GM23338 (cell line): ENCODE measurements around the gene COL15A1. TPM values are rescaled to one million over a fixed set of nuclear protein-coding genes. Genes with fewer than 3 reads are reported as not detected.

ENCODE experiments used
- ATAC-seq: fragments of 200-7000 bp; cut with Tn5 transposase; 3 replicates; pipeline ENCODE4 v1.9.1; 2020
- DNase-seq: peaks from one replicate; pipeline ENCODE4 v3.0.0-alpha.2; 2015; ENCODE audit warnings: low spot score
- H2AFZ ChIP-seq: fragments of 200-600 bp; sonication (generic); 2 replicates; pipeline ENCODE4 v1.8.0; 2016; ENCODE audit warnings: antibody characterized with exemption, mild to moderate bottlenecking, moderate library complexity
- H3F3A ChIP-seq: fragments of 200-600 bp; sonication (generic); replicated peaks from 2 replicates; pipeline ENCODE4 v1.8.0; 2017; ENCODE audit warnings: antibody characterized with exemption, mixed run types, low read depth
- H3K27ac ChIP-seq: fragments of 200-600 bp; sonication (generic); 2 replicates; pipeline ENCODE4 v1.6.1; 2016; ENCODE audit warnings: low read depth
- H3K27me3 ChIP-seq: fragments of 200-600 bp; sonication (generic); 2 replicates; pipeline ENCODE4 v1.8.0; 2016; ENCODE audit warnings: mild to moderate bottlenecking, mixed run types, moderate library complexity; ENCODE audit not compliant: insufficient read depth
- H3K36me3 ChIP-seq: fragments of 200-600 bp; sonication (generic); 2 replicates; pipeline ENCODE4 v1.8.0; 2016; ENCODE audit warnings: mild to moderate bottlenecking; ENCODE audit not compliant: insufficient read depth
- H3K4me1 ChIP-seq: fragments of 200-600 bp; sonication (generic); 2 replicates; pipeline ENCODE4 v1.8.0; 2016; ENCODE audit warnings: mild to moderate bottlenecking, moderate library complexity; ENCODE audit not compliant: insufficient read depth
- H3K4me2 ChIP-seq: fragments of 200-600 bp; sonication (generic); 2 replicates; pipeline ENCODE4 v1.7.1; 2017; ENCODE audit warnings: mixed run types
- H3K4me3 ChIP-seq: fragments of 200-600 bp; sonication (generic); 2 replicates; pipeline ENCODE4 v1.6.1; 2016; ENCODE audit warnings: mixed run types
- H3K79me2 ChIP-seq: fragments of 200-600 bp; sonication (generic); replicated peaks from 2 replicates; pipeline ENCODE4 v1.8.0; 2017; ENCODE audit warnings: mild to moderate bottlenecking; ENCODE audit not compliant: insufficient read depth
- H3K9me2 ChIP-seq: fragments of 200-600 bp; sonication (generic); 2 replicates; pipeline ENCODE4 v1.8.0; 2017; ENCODE audit not compliant: insufficient read depth
- H4K20me1 ChIP-seq: fragments of 200-600 bp; sonication (generic); replicated peaks from 2 replicates; pipeline ENCODE4 v1.8.0; 2017; ENCODE audit warnings: mild to moderate bottlenecking; ENCODE audit not compliant: insufficient read depth
- H3K27ac Mint-ChIP-seq: 2 replicates; pipeline ENCODE4 v1.8.0; 2020; ENCODE audit warnings: inconsistent platforms, mild to moderate bottlenecking, moderate library complexity, mixed read lengths
- H3K27me3 Mint-ChIP-seq: 3 replicates; pipeline ENCODE4 v1.8.0; 2022; ENCODE audit warnings: low read depth, mild to moderate bottlenecking, moderate library complexity, mixed read lengths, inconsistent platforms; ENCODE audit not compliant: insufficient read depth, poor library complexity
- H3K36me3 Mint-ChIP-seq: 3 replicates; pipeline ENCODE4 v1.8.0; 2021; ENCODE audit warnings: low read depth, mild to moderate bottlenecking, inconsistent platforms, moderate library complexity, mixed read lengths
- H3K4me1 Mint-ChIP-seq: 3 replicates; pipeline ENCODE4 v1.8.0; 2020; ENCODE audit warnings: mild to moderate bottlenecking, inconsistent platforms, mixed read lengths
- H3K4me3 Mint-ChIP-seq: 3 replicates; pipeline ENCODE4 v1.8.0; 2021; ENCODE audit warnings: moderate library complexity, mild to moderate bottlenecking, inconsistent platforms, mixed read lengths
- H3K9me3 Mint-ChIP-seq: 3 replicates; pipeline ENCODE4 v1.8.0; 2020; ENCODE audit warnings: moderate library complexity, mild to moderate bottlenecking, inconsistent platforms, mixed read lengths
- ETS1 ChIP-seq: IDR thresholded peaks from 2 replicates; pipeline ENCODE4 v1.6.1; 2016; ENCODE audit warnings: antibody characterized with exemption
- EZH2 ChIP-seq: fragments of 200-600 bp; sonication (generic); IDR thresholded peaks from one replicate; pipeline ENCODE4 v1.8.0; 2017; ENCODE audit warnings: antibody characterized with exemption, mild to moderate bottlenecking, low read depth; ENCODE audit not compliant: unreplicated experiment
- EZH2phosphoT487 ChIP-seq: fragments of 200-600 bp; sonication (generic); IDR thresholded peaks from one replicate; pipeline ENCODE4 v1.8.1; 2018; ENCODE audit warnings: antibody characterized with exemption; ENCODE audit not compliant: unreplicated experiment
- JUNB ChIP-seq: IDR thresholded peaks from one replicate; pipeline ENCODE4 v1.6.1; 2016; ENCODE audit warnings: antibody characterized with exemption; ENCODE audit not compliant: unreplicated experiment
- NANOG ChIP-seq: IDR thresholded peaks from 2 replicates; pipeline ENCODE4 v1.6.1; 2016; ENCODE audit warnings: antibody characterized with exemption, borderline replicate concordance
- POLR2AphosphoS5 ChIP-seq: IDR thresholded peaks from 2 replicates; pipeline ENCODE4 v1.6.1; 2016; ENCODE audit warnings: antibody characterized with exemption, low read depth
- REST ChIP-seq: IDR thresholded peaks from one replicate; pipeline ENCODE4 v1.6.1; 2018; ENCODE audit warnings: antibody characterized with exemption; ENCODE audit not compliant: unreplicated experiment
- STAT1 ChIP-seq: IDR thresholded peaks from one replicate; pipeline ENCODE4 v1.6.1; 2016; ENCODE audit warnings: antibody characterized with exemption; ENCODE audit not compliant: unreplicated experiment
- ZNF331 ChIP-seq: fragments of 250-450 bp; sonication (Bioruptor Pico); IDR thresholded peaks from 2 replicates; pipeline ENCODE4 v1.5.0; 2020; ENCODE audit warnings: low read depth, mild to moderate bottlenecking, moderate library complexity
- ZNF462 ChIP-seq: fragments of 250-450 bp; sonication (Bioruptor Pico); IDR thresholded peaks from 2 replicates; pipeline ENCODE4 v1.5.0; 2020; ENCODE audit warnings: mild to moderate bottlenecking, moderate library complexity
- polyA plus RNA-seq: library from polyadenylated mRNA; unstranded; fragments of >200 nt; fragmentation: Nextera tagmentation; extraction: Ambion mirVana; gene quantifications from 2 replicates; pipeline ENCODE4 v1.2.1, GENCODE V29; 2016
- total RNA-seq: library from RNA; depleted of rRNA; stranded (reverse); fragments of >200 nt; shearing (Covaris generic); gene quantifications from 2 replicates; pipeline ENCODE4 v1.2.3, GENCODE V29; 2014

Gene COL15A1
- total and polyA plus RNA-seq, 2 experiments from 2014 or later, result 0.17 to 0.18 TPM

GRCh38 chr9:99056186-99056585, 112.5 kb downstream of the COL15A1 start:
- no peaks in the 10 kb centered on the region for H3K27me3 ChIP-seq
- H3K4me3 ChIP-seq, result no peak overlapping the region
- H4K20me1 ChIP-seq, result no peaks in the 10 kb centered on the region
- no peak overlapping the region for H3K4me3 Mint-ChIP-seq
- no peak overlapping the region for H3K27ac ChIP-seq
- no peaks in the 10 kb centered on the region for H3K9me2 ChIP-seq
- H3K79me2 ChIP-seq, result no peaks in the 10 kb centered on the region
- ATAC-seq, result no peak
- H3K27ac Mint-ChIP-seq, result no peak overlapping the region
- TF ChIP-seq EZH2phosphoT487 (no peak), EZH2 (no peak), NANOG (no peak)
- no peaks in the 10 kb centered on the region for H3F3A ChIP-seq
- no peaks in the 10 kb centered on the region for H3K9me3 Mint-ChIP-seq
- H3K27me3 Mint-ChIP-seq, result no peaks in the 10 kb centered on the region
- no peak overlapping the region for H3K4me2 ChIP-seq
- H3K4me1 Mint-ChIP-seq, result no peaks in the 10 kb centered on the region; the same call in 2 of the 3 replicates
- no peak overlapping the region for H2AFZ ChIP-seq
- no peak for DNase-seq
- no peaks in the 10 kb centered on the region for H3K36me3 ChIP-seq
- no peaks in the 10 kb centered on the region for H3K36me3 Mint-ChIP-seq
- H3K4me1 ChIP-seq, result no peaks in the 10 kb centered on the region

GRCh38 chr9:99056886-99057664, 113.4 kb downstream of the COL15A1 start:
- Histone ChIP-seq H3K9me2 (no peaks in the 10 kb centered on the region), H4K20me1 (no peaks in the 10 kb centered on the region), H3K79me2 (no peaks in the 10 kb centered on the region), H3K27ac (no peak overlapping the region), H3K36me3 (no peaks in the 10 kb centered on the region), H3K4me3 (no peak overlapping the region), H3K4me2 (no peak overlapping the region), H3K27me3 (no peaks in the 10 kb centered on the region), H2AFZ (no peak overlapping the region), H3K4me1 (no peaks in the 10 kb centered on the region), H3F3A (no peaks in the 10 kb centered on the region)
- H3K4me1 Mint-ChIP-seq, result no peaks in the 10 kb centered on the region; the same call in 2 of the 3 replicates
- H3K4me3 Mint-ChIP-seq, result no peak overlapping the region
- no peak overlapping the region for H3K27ac Mint-ChIP-seq
- no peaks in the 10 kb centered on the region for H3K9me3 Mint-ChIP-seq
- H3K27me3 Mint-ChIP-seq, result no peaks in the 10 kb centered on the region
- no peak for ATAC-seq
- no peaks in the 10 kb centered on the region for H3K36me3 Mint-ChIP-seq
- no peak for DNase-seq
- no peak for TF ChIP-seq ZNF331
- TF ChIP-seq POLR2AphosphoS5, result no peak
- TF ChIP-seq ZNF462, result no peak
- no peak for TF ChIP-seq EZH2
- TF ChIP-seq JUNB, result no peak
- TF ChIP-seq REST, result no peak
- TF ChIP-seq STAT1, result no peak
- TF ChIP-seq NANOG, result no peak
- no peak for TF ChIP-seq ETS1
- TF ChIP-seq EZH2phosphoT487, result no peak
